H1 (cell line): ENCODE data around the gene AKR1D1.

ENCODE experiments used
- GTF2F1 ChIP-seq: IDR thresholded peaks from 2 replicates; pipeline ENCODE4 v1.6.1; 2012; ENCODE audit warnings: low read depth, low read length, improper control_type of control experiment, borderline replicate concordance
- KDM1A ChIP-seq: fragments of 200-600, 300-600 bp; sonication (generic); IDR thresholded peaks from 2 replicates; pipeline ENCODE4 v1.7.1; 2016; ENCODE audit warnings: mild to moderate bottlenecking, low read length, borderline replicate concordance
- POLR2A ChIP-seq, 2 experiments: IDR thresholded peaks; 1 replicate in 1 of 2; 2 replicates in 1 of 2; pipeline ENCODE4 v1.6.1; 2011; ENCODE audit warnings: low read depth in 2 of 2, low read length in 2 of 2, mild to moderate bottlenecking in 2 of 2; ENCODE audit errors: control extremely low read depth in 1 of 2
- RAD21 ChIP-seq, 2 experiments: IDR thresholded peaks in 1 of 2; conservative IDR thresholded peaks in 1 of 2; 2 replicates each; pipeline ENCODE4 v1.6.1; 2011; ENCODE audit warnings: low read depth in 2 of 2, low read length in 2 of 2, improper control_type of control experiment in 1 of 2, inconsistent platforms in 1 of 2, mild to moderate bottlenecking in 1 of 2, moderate library complexity in 1 of 2
- SP1 ChIP-seq: IDR thresholded peaks from 2 replicates; pipeline ENCODE4 v1.6.1; 2011; ENCODE audit warnings: low read depth, low read length
- SUZ12 ChIP-seq: fragments of 200-600 bp; sonication (generic); IDR thresholded peaks from 2 replicates; pipeline ENCODE4 v1.6.1; 2012; ENCODE audit warnings: mild to moderate bottlenecking, inconsistent platforms, low read length, moderate library complexity, mixed read lengths
- TBP ChIP-seq: IDR thresholded peaks from 2 replicates; pipeline ENCODE4 v1.6.1; 2011; ENCODE audit warnings: low read depth, low read length, improper control_type of control experiment
- TF ChIP-seq, protein P1 (sequence below), 3 experiments: IDR thresholded peaks; 1 replicate in 2 of 3; 2 replicates in 1 of 3; pipeline versions ENCODE4 v1.5.1 to v1.6.1; 2011; ENCODE audit warnings: low read length in 3 of 3, mild to moderate bottlenecking in 3 of 3, inconsistent platforms in 2 of 3, low read depth in 1 of 3, moderate library complexity in 1 of 3; ENCODE audit not compliant: insufficient read depth in 1 of 3; ENCODE audit errors: control extremely low read depth in 1 of 3
- TF ChIP-seq, protein P2 (sequence below): IDR thresholded peaks from 2 replicates; pipeline ENCODE4 v1.6.1; 2012; ENCODE audit warnings: inconsistent platforms

- TF ChIP-seq KDM1A (no peak), SP1 (no peak), POLR2A (IDR thresholded peaks at IDR 0.05; ENCODE audit: control extremely low read depth in 1 of 2, low read depth in 2 of 2, low read length in 2 of 2) (no peak), SUZ12 (no peak), TBP (no peak), RAD21 (IDR thresholded peaks at IDR 0.05 in 1 of 2, conservative IDR thresholded peaks at IDR 0.05 in 1 of 2; ENCODE audit: low read depth in 2 of 2, low read length in 2 of 2) (no peak), GTF2F1 (no peak)
- TF ChIP-seq, protein P1, sequence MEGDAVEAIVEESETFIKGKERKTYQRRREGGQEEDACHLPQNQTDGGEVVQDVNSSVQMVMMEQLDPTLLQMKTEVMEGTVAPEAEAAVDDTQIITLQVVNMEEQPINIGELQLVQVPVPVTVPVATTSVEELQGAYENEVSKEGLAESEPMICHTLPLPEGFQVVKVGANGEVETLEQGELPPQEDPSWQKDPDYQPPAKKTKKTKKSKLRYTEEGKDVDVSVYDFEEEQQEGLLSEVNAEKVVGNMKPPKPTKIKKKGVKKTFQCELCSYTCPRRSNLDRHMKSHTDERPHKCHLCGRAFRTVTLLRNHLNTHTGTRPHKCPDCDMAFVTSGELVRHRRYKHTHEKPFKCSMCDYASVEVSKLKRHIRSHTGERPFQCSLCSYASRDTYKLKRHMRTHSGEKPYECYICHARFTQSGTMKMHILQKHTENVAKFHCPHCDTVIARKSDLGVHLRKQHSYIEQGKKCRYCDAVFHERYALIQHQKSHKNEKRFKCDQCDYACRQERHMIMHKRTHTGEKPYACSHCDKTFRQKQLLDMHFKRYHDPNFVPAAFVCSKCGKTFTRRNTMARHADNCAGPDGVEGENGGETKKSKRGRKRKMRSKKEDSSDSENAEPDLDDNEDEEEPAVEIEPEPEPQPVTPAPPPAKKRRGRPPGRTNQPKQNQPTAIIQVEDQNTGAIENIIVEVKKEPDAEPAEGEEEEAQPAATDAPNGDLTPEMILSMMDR (IDR thresholded peaks at IDR 0.05; ENCODE audit: control extremely low read depth in 1 of 3, insufficient read depth in 1 of 3, low read depth in 1 of 3, low read length in 3 of 3): no peak
- TF ChIP-seq, protein P2, sequence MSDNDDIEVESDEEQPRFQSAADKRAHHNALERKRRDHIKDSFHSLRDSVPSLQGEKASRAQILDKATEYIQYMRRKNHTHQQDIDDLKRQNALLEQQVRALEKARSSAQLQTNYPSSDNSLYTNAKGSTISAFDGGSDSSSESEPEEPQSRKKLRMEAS: no peak
Measured at GRCh38 chr7:138129551-138130165, 53.4 kb downstream of the AKR1D1 start.
